PC-9 (cell line): ENCODE measurements around the gene ARHGAP42. TPM values are rescaled to one million over a fixed set of nuclear protein-coding genes. Genes with fewer than 3 reads are reported as not detected.

Experiments used
- BruUV-seq: library from RNA; stranded (reverse); fragments of 400-500 nt; replicated peaks from 2 replicates; lab custom pipeline; 2021; lab: Mats Ljungman, UMichigan
- CTCF ChIA-PET: fragments of 300-600 bp; sonication (Branson Sonifier 250); formaldehyde crosslinking; loops from one replicate; lab custom pipeline; 2022; ENCODE audit warnings: antibody characterized with exemption; lab: Charles Lee
- POLR2A ChIA-PET: fragments of 300-600 bp; sonication (Branson Sonifier 250); formaldehyde crosslinking; loops from one replicate; lab custom pipeline; 2022; ENCODE audit warnings: antibody characterized with exemption; ENCODE audit not compliant: unreplicated experiment; lab: Charles Lee
- DNase-seq, 2 experiments: peaks; one replicate each; pipeline versions ENCODE4 v3.0.0 to v3.0.0-alpha.2; 2015 to 2022; ENCODE audit warnings: mixed read lengths in 1 of 2
- H2AFZ ChIP-seq: fragments of 200-600 bp; sonication (generic); 2 replicates; pipeline ENCODE4 v1.8.1; 2017; ENCODE audit warnings: antibody characterized with exemption
- H3F3A ChIP-seq: fragments of 200-600 bp; sonication (generic); 2 replicates; pipeline ENCODE4 v1.8.1; 2017; ENCODE audit warnings: antibody characterized with exemption, mild to moderate bottlenecking, low read depth; ENCODE audit not compliant: insufficient read depth
- H3K27ac ChIP-seq: fragments of 200-600 bp; sonication (generic); 2 replicates; pipeline ENCODE4 v1.6.1; 2016; ENCODE audit warnings: mixed run types
- H3K27me3 ChIP-seq: fragments of 200-600 bp; sonication (generic); 2 replicates; pipeline ENCODE4 v1.6.1; 2016; ENCODE audit warnings: low read depth, mixed run types; ENCODE audit not compliant: insufficient read depth
- H3K36me3 ChIP-seq: fragments of 200-600 bp; sonication (generic); 2 replicates; pipeline ENCODE4 v1.6.1; 2016; ENCODE audit warnings: low read depth, mixed run types
- H3K4me1 ChIP-seq: fragments of 200-600 bp; sonication (generic); replicated peaks from 2 replicates; pipeline ENCODE4 v1.6.1; 2016; ENCODE audit warnings: mixed run types; ENCODE audit not compliant: insufficient read depth
- H3K4me2 ChIP-seq: fragments of 200-600 bp; sonication (generic); 2 replicates; pipeline ENCODE4 v1.6.1; 2017; ENCODE audit warnings: mixed run types
- H3K4me3 ChIP-seq: fragments of 200-600 bp; sonication (generic); 2 replicates; pipeline ENCODE4 v1.6.1; 2016; ENCODE audit warnings: mixed run types
- H3K79me2 ChIP-seq: fragments of 200-600 bp; sonication (generic); 2 replicates; pipeline ENCODE4 v1.6.1; 2017; ENCODE audit warnings: low read depth, mixed run types
- H3K9me2 ChIP-seq: fragments of 200-600 bp; sonication (generic); 2 replicates; pipeline ENCODE4 v1.8.1; 2017; ENCODE audit warnings: mild to moderate bottlenecking; ENCODE audit not compliant: insufficient read depth
- H3K9me3 ChIP-seq: fragments of 200-600 bp; sonication (generic); 2 replicates; pipeline ENCODE4 v1.8.1; 2016; ENCODE audit warnings: low read depth; ENCODE audit not compliant: insufficient read depth
- H4K20me1 ChIP-seq: fragments of 200-600 bp; sonication (generic); 2 replicates; pipeline ENCODE4 v1.8.1; 2017; ENCODE audit not compliant: insufficient read depth
- EZH2 ChIP-seq: fragments of 200-600 bp; sonication (generic); IDR thresholded peaks from 2 replicates; pipeline ENCODE4 v1.8.0; 2017; ENCODE audit warnings: antibody characterized with exemption, low read depth
- intact Hi-C: fragments of 100-400 bp; cut with micrococcal nuclease; formaldehyde crosslinking; loops from one replicate; pipeline ENCODE4 v1.10.0; 2022; ENCODE audit not compliant: unreplicated experiment
- total RNA-seq: library from RNA; stranded (reverse); gene quantifications from 2 replicates; pipeline ENCODE4 v1.2.3, GENCODE V29; 2021
- TF ChIP-seq, protein P1 (sequence below): fragments of 200-600 bp; sonication (generic); conservative IDR thresholded peaks from 2 replicates; pipeline ENCODE4 v1.6.1; 2017; ENCODE audit warnings: mixed run types, antibody characterized with exemption, mild to moderate bottlenecking, moderate library complexity

ARHGAP42 gene
- total RNA-seq, 1 experiment from 2014 or later, result 12.8 TPM

DNA sequence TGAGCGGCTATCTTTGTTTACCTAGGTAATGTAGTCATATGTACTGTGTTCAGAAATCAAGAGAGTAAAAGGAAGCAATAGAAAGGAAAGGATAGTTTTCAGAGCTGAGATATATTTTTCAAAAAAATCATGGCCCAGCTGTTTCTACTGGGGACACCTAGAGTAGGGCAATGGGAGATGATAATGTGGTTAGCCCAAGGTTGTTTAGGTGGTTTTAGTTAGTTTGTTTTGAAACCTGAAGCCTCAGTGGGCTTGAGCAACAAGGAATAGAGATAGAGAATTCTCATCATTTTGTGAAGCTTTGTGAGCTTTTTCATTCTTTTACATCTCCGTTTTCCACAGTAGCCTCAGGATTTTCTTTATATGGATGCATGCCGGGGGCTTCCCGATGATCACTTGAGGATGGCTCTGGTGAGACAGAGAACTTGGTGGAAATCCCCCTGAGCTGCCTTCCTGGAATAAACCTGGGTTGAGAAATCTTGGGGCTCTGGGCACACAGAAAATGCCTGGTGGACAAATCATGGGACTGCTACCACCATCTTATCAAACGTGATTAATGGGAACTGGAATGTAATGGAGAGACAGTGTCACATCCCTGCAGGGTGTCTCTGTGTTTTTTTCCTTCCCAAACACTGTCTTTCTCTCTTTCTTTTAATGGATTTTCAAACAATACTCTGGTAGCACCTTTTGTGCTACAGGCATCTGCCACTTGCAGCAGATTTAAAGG lies 49.0 kb downstream of the ARHGAP42 start:
- Histone ChIP-seq H2AFZ (no peak overlapping the region), H3K27ac (peak overlapping the region; percentile 44), H3K27me3 (no peaks in the 10 kb centered on the region), H3K9me2 (no peaks in the 10 kb centered on the region), H3K4me2 (peak overlapping the region; percentile 24), H3K36me3 (no peaks in the 10 kb centered on the region), H3F3A (peaks cover 8% of the 10 kb centered on the region; the same call in 1 of the 2 replicates), H3K4me3 (no peak overlapping the region), H4K20me1 (no peaks in the 10 kb centered on the region; the same call in 1 of the 2 replicates), H3K4me1 (peaks cover 40% of the 10 kb centered on the region), H3K79me2 (peaks cover 3% of the 10 kb centered on the region; the same call in 1 of the 2 replicates), H3K9me3 (no peaks in the 10 kb centered on the region)
- no TSS peak for BruUV-seq
- peak in 1 of 2 experiments; percentile 55 for DNase-seq
- intact Hi-C loops, result no loop called here
- ChIA-PET CTCF (no interaction called here), POLR2A (no interaction called here)
- no peak for TF ChIP-seq EZH2
- TF ChIP-seq, protein P1, sequence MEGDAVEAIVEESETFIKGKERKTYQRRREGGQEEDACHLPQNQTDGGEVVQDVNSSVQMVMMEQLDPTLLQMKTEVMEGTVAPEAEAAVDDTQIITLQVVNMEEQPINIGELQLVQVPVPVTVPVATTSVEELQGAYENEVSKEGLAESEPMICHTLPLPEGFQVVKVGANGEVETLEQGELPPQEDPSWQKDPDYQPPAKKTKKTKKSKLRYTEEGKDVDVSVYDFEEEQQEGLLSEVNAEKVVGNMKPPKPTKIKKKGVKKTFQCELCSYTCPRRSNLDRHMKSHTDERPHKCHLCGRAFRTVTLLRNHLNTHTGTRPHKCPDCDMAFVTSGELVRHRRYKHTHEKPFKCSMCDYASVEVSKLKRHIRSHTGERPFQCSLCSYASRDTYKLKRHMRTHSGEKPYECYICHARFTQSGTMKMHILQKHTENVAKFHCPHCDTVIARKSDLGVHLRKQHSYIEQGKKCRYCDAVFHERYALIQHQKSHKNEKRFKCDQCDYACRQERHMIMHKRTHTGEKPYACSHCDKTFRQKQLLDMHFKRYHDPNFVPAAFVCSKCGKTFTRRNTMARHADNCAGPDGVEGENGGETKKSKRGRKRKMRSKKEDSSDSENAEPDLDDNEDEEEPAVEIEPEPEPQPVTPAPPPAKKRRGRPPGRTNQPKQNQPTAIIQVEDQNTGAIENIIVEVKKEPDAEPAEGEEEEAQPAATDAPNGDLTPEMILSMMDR, result no peak

DNA sequence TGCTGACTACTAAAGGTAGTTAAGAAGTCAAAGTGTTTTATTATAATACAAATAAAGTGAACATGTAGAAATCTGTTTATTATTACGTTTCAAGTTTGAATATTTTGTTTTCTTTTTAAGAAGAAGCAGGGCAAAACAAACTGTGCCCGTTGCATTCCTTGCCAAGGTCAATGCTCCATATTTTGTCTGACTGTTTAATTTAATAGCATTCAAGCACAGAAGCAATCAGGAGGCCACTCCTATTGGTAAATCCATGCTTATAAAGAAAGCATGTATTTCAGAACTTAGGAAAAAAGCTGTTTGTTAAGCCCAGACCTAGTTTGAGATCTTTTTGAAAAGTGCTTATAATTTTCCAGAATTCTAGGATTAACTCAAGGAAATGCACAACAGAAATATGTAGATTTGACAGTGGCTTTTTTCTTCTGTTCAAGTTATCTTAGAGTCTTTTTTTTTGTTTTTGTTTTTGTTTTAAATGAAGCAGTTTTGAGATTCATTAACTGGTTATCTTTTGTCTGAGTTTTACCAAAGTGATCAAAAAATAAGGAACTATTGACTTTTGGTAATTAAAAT lies 51.7 kb downstream of the ARHGAP42 start:
- Histone ChIP-seq H4K20me1 (no peaks in the 10 kb centered on the region; the same call in 1 of the 2 replicates), H3F3A (peaks cover 8% of the 10 kb centered on the region; the same call in 1 of the 2 replicates), H3K9me3 (no peaks in the 10 kb centered on the region), H3K4me2 (peak overlapping the region; percentile 26; the same call in 1 of the 2 replicates), H3K9me2 (no peaks in the 10 kb centered on the region), H3K4me3 (no peak overlapping the region), H3K36me3 (no peaks in the 10 kb centered on the region), H3K27ac (peak overlapping the region; percentile 63), H3K4me1 (peaks cover 40% of the 10 kb centered on the region), H2AFZ (no peak overlapping the region), H3K79me2 (peaks cover 3% of the 10 kb centered on the region; the same call in 1 of the 2 replicates), H3K27me3 (no peaks in the 10 kb centered on the region)
- CTCF ChIA-PET, result interaction anchor here (0.7 kb wide), 1 partner anchor 25 kb away, joined by 4 read pairs; no protein-coding TSS in a partner anchor
- DNase-seq, result no peak
- no peak for TF ChIP-seq EZH2
- TF ChIP-seq, protein P1, result no peak
- intact Hi-C loops, result loop anchor here (1.0 to 2.0 kb wide), 4 partner anchors 15 to 46 kb away; no protein-coding TSS in a partner anchor
- POLR2A ChIA-PET, result no interaction called here
- BruUV-seq, result no TSS peak

DNA sequence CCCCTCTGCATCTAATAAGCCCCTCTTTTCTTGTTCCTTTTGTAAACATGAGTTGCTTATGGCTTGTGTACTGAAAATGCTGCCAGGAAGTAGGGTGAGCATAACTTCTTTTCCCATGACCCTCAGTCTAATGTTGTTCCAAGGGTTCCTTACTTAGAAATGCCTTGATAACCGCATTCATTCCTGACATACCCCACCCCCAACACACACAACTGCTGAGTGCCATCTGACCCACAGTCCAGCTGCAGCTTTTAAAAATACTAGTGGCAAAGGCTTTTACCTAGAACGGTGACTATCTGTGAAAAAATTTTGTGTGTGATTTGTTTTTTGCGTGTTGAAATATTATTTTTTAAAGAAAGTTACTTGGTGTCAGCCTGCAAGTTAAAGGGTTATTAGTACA lies 52.6 kb downstream of the ARHGAP42 start:
- intact Hi-C loops, result loop anchor here (1.0 to 2.0 kb wide), 5 partner anchors 14 to 89 kb away; no protein-coding TSS in a partner anchor
- ChIA-PET POLR2A (interaction anchor here (0.6 to 1.1 kb wide), 2 partner anchors 20 to 37 kb away, joined by 7 to 20 read pairs; no protein-coding TSS in a partner anchor), CTCF (no interaction called here)
- no peaks in the 10 kb centered on the region for H3K9me2 ChIP-seq
- H2AFZ ChIP-seq, result no peak overlapping the region
- peak; percentile 74 to 91 for DNase-seq
- peaks cover 8% of the 10 kb centered on the region; the same call in 1 of the 2 replicates for H3F3A ChIP-seq
- no peaks in the 10 kb centered on the region for H3K9me3 ChIP-seq
- H3K4me3 ChIP-seq, result no peak overlapping the region
- TF ChIP-seq, protein P1, result no peak
- TF ChIP-seq EZH2, result no peak
- no peaks in the 10 kb centered on the region; the same call in 1 of the 2 replicates for H4K20me1 ChIP-seq
- BruUV-seq, result no TSS peak
- H3K36me3 ChIP-seq, result no peaks in the 10 kb centered on the region
- H3K79me2 ChIP-seq, result peaks cover 3% of the 10 kb centered on the region; the same call in 1 of the 2 replicates
- H3K27me3 ChIP-seq, result no peaks in the 10 kb centered on the region
- H3K4me2 ChIP-seq, result peak overlapping the region; percentile 26
- H3K27ac ChIP-seq, result peak overlapping the region; percentile 63
- H3K4me1 ChIP-seq, result peaks cover 40% of the 10 kb centered on the region
